Activated naive CD4-positive, alpha-beta T cell treated with anti-CD3 and anti-CD28 coated beads, Interleukin-2, amount 50 U/mL, for 72 hours (primary cell): ENCODE data around the gene PAQR6. TPM values are rescaled to one million over a fixed set of nuclear protein-coding genes. Genes with fewer than 3 reads are reported as not detected.
A peak's percentile ranks its signal among the peaks of the same experiment; 100 is the strongest.

Experiments
- ATAC-seq, 2 donors: fragments of 150-1000 bp; cut with Tn5 transposase; 2 replicates each; pipeline ENCODE4 v1.10.0; 2021; ENCODE audit warnings: mild to moderate bottlenecking in 2 of 2, moderate library complexity in 2 of 2
- DNase-seq, 2 donors: peaks; one replicate each; pipeline ENCODE4 v3.0.0; 2021 to 2022; ENCODE audit warnings: low spot score in 2 of 2
- H3K27ac Mint-ChIP-seq, 2 donors: one replicate each; pipeline ENCODE4 v1.8.0; 2022; ENCODE audit warnings: mild to moderate bottlenecking in 2 of 2, mixed read lengths in 2 of 2
- H3K36me3 Mint-ChIP-seq, 2 donors: one replicate each; pipeline ENCODE4 v1.8.0; 2022; ENCODE audit warnings: mixed read lengths in 2 of 2
- H3K9me3 Mint-ChIP-seq, 2 donors: one replicate each; pipeline ENCODE4 v1.8.0; 2022; ENCODE audit warnings: mixed read lengths in 2 of 2
- total RNA-seq, 2 donors: library from RNA; stranded (reverse); gene quantifications; one replicate each; pipeline ENCODE4 v1.2.3, GENCODE V29; 2022

PAQR6 gene, protein sequence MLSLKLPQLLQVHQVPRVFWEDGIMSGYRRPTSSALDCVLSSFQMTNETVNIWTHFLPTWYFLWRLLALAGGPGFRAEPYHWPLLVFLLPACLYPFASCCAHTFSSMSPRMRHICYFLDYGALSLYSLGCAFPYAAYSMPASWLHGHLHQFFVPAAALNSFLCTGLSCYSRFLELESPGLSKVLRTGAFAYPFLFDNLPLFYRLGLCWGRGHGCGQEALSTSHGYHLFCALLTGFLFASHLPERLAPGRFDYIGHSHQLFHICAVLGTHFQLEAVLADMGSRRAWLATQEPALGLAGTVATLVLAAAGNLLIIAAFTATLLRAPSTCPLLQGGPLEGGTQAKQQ
- total RNA-seq = 1 to 10 TPM; 9.3 to 9.5 TPM

DNA sequence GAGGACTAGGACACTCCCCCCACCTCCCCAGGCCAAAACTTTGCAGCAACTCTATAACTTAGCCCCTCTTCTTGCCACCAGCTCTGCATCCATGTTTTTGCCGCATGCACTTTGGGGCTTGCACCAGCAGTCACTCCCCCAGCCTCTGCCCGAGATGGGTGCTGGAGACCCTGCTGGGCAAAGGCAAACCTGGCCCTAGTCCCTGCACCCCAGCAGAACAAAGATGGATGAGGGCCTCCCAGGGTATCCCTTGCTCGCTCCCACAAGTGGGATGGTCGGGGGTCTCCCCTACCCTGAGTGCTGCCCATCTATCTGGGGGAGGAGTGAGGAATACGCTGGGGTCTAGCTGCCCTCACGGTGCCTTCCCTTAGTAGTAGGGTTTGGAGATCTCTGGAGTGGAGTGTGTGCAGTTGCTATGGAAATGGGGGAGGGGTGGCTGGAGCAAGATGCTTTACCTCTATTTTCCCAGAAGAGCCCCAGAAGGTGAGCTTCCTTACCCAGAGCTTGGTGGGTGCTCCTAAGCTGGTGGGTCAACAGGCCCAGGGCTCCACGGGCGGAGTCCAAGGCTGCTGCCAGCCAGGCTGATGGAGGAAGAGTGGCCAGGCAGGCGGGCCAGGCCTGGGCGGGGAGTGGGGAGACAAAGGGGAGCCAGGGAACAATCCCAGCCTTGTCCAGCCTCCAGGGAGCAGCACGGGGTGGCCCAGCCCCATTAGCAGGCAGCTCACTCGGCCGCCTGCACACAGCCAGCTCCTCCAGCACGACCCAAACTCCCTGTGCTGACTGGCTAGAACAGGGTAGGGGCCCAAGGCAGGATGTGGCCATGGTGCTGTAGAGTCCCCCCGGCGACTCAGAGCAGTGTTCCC lies at the start of gene PAQR6:
Gene PAQR6, minus strand, starts transcription at position 597 of the 863 bp plus-strand sequence. CDS start 1,325 bp downstream, outside the sequence.
- H3K36me3 Mint-ChIP-seq = peaks cover 0 to 2% of the 10 kb centered on the region in 2 donors
- peak within 1 kb of the TSS; percentile 71 to 90 for H3K27ac Mint-ChIP-seq
- no peaks in the 10 kb centered on the region for H3K9me3 Mint-ChIP-seq
- ATAC-seq (no peak), DNase-seq (no peak)

DNA sequence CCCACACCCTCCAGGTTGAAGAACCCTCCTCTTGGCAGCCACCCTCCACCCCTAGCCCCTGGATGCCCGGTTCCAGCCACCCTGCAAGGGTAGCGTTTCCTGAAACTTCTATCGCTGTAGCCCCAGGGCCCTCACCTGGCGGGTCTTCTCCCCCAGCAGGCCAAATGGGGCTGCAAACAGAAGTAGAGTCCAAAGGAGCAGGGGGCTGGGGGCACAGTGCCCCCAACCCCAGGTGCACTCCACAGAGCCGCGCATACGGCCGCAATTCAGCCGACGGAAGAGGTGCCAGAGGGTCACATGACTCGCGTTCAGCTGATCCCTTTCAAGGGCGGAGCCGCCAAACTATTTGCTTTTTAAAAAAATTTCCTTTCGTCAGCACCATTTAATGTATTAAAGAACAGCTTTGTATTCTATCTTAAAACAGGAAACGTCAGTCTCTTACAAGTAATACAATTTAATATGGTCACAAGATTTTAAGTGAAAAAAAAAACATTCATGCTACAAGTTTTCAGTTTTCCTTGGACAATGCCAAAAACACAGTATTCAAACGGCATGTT lies 47.6 kb upstream of the PAQR6 start, which contains the start of gene GLMP:
Gene GLMP, minus strand, starts transcription at position 289 of the 557 bp plus-strand sequence. Its CDS starts 34 bp downstream, at position 255.
- ATAC-seq = peak; percentile 83 to 90
- Mint-ChIP-seq H3K27ac (peak within 1 kb of the TSS; percentile 73 to 85), H3K36me3 (no peaks in the 10 kb centered on the region)

DNA sequence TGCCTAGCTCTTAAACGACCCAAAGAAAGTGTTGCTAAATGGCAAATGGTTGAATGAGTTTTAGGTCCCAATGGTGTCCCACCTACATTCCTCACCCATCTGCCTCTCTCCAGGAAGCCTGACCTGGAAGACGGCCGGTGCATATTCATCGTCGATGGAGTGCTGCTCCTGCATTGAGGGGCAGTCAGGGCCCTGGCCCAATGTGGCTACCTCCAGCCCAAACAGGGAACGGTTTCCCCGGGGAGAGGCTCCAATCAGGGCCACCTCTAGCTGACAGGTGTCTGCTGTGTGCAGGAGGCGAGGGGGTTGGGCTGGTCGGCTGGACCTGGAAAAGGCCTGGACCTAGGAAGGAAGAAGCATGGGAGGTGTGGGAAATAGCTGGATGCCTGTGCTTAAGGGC lies 46.0 kb upstream of the PAQR6 start:
- no peaks in the 10 kb centered on the region for H3K36me3 Mint-ChIP-seq
- ATAC-seq = no peak

More for the DNA sequence above, 47.6 kb upstream of the PAQR6 start, which contains the start of gene GLMP:
- DNase-seq = peak in 1 of 2 donors; percentile 53
- H3K9me3 Mint-ChIP-seq = no peaks in the 10 kb centered on the region

DNA sequence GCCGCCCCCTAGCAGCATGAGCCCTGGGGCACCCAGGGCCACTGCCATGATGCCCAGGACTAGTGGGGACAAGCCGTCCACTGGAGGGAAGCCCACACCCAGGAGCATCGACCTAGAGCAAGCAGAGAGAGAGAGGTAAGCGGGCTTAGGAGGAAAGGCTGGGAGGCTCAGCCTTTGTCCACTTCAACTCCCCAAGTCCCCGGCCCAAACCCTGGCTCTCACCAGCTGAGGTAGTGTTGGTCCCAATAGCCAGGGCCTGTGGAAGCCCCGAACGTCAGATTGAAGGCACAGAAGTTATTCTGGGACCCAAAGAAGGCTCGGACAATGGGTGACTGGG lies 45.2 kb upstream of the PAQR6 start:
- no peak overlapping the region for H3K27ac Mint-ChIP-seq
- DNase-seq (no peak), ATAC-seq (no peak)
- H3K9me3 Mint-ChIP-seq = no peaks in the 10 kb centered on the region
- H3K36me3 Mint-ChIP-seq = no peaks in the 10 kb centered on the region

More for the DNA sequence above, 46.0 kb upstream of the PAQR6 start:
- no peak overlapping the region for H3K27ac Mint-ChIP-seq
- H3K9me3 Mint-ChIP-seq = no peaks in the 10 kb centered on the region
- no peak for DNase-seq

DNA sequence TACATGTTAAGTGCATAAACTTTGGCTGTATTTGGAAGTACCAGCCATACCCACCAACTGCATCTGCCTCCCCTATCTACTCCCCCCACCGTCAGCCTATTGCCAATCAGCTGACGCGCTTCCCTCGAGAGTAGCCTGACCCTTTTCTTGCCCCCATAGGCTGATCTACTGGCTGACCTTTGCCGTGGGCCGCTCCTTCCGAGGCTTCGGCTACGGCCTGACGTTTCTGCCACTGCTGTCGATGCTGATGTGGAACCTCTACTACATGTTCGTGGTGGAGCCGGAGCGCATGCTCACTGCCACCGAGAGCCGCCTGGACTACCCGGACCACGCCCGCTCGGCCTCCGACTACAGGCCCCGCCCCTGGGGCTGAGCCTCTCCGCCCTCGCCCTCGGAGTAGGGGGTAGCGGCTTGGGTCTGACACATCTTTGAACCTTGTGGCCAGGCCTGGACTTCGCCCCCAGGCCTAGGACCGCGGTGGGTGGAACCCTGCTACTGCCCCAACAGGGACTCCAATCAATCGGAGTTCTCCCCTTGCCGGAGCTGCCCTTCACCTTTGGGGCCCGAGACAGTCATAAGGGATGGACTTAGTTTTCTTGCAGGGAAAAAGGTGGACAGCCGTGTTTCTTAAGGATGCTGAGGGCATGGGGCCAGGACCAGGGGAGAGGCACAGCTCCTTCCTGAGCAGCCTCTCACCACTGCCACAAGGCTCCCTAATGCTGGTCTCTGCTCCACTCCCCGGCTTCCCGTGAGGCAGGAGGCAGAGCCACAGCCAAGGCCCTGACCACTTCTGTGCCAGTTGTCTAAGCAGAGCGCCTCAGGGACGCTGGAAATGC lies 43.6 kb upstream of the PAQR6 start:
- Mint-ChIP-seq H3K36me3 (no peaks in the 10 kb centered on the region), H3K9me3 (no peaks in the 10 kb centered on the region), H3K27ac (peak overlapping the region; percentile 74 to 90)
- DNase-seq = peak in 1 of 2 donors; percentile 28
- peak; percentile 39 to 62 for ATAC-seq

DNA sequence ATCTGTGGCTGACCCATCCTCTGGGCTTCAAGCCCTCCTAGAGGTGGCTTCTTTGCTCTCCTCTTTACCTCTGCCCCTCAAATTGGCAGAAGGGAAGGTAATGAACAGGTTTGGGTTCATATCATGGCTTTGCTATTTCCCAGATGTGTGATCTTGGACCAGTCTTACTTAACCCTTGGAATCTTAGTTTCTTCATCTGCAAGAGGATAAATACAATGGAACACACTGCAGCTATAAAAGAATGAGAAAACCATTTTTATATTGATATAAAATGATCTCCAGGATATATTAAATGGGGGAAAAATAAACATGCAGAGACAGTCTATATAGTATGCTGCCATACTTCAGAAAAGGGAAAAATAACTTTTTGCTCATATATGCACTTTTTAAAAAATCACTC lies 42.0 kb upstream of the PAQR6 start:
- Mint-ChIP-seq H3K27ac (peak overlapping the region in 1 of 2 donors; percentile 44), H3K9me3 (no peaks in the 10 kb centered on the region), H3K36me3 (no peaks in the 10 kb centered on the region)
- ATAC-seq = no peak
- no peak for DNase-seq

DNA sequence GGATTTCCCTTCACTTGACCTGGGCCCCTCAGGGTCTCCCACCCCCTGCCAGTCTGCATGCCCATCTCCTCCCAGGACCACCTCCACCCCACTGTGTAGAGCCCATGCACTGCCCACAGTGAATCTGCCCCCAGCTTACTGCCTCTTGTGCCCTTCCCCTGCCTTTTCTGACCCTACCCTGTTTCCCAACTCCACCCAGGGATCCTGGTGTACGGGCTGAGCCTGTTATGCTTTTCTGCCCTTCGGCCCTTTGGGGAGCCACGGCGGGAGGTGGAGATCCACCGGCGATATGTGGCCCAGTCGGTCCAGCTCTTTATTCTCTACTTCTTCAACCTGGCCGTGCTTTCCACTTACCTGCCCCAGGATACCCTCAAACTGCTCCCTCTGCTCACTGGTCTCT lies 38.2 kb upstream of the PAQR6 start:
- ATAC-seq = no peak
- no peak for DNase-seq
- Mint-ChIP-seq H3K9me3 (no peaks in the 10 kb centered on the region), H3K36me3 (peaks cover 21 to 28% of the 10 kb centered on the region in 2 donors), H3K27ac (peak overlapping the region in 1 of 2 donors; percentile 36)

DNA sequence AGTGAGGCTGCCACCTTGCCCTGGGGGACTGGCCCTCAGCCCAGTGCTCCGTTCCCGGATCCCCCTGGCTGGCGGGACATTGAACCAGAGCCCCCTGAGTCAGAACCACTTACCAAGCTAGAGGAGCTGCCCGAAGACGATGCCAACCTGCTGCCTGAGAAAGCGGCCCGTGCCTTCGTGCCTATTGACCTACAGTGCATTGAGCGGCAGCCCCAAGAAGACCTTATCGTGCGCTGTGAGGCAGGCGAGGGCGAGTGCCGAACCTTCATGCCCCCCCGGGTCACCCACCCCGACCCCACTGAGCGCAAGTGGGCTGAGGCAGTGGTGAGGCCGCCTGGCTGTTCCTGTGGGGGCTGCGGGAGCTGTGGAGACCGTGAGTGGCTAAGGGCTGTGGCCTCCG lies 37.6 kb upstream of the PAQR6 start:
- Mint-ChIP-seq H3K27ac (no peak overlapping the region), H3K36me3 (peaks cover 21 to 30% of the 10 kb centered on the region in 2 donors), H3K9me3 (no peaks in the 10 kb centered on the region)
- ATAC-seq (no peak), DNase-seq (no peak)

DNA sequence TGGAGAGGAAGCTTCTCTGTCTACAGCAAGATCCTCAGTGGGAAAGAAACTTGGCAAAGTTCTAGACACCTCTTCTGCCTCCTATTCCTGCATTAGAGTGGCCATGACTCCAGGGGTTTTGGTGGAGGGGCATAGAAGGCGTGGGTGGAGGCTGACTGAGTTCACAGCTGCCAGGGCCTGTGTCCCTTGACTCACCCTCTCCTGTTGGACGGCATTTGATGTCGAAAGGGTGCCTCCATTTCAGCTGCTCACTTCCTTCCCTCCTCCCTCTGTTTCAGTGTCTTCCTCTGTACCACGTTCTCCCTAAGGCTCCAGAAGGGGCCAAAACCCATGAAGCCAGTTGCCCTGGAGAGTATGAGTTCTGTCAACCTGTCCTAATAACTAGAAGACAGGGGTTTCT lies 36.9 kb upstream of the PAQR6 start:
- Mint-ChIP-seq H3K9me3 (no peaks in the 10 kb centered on the region), H3K36me3 (peaks cover 21 to 34% of the 10 kb centered on the region in 2 donors), H3K27ac (no peak overlapping the region)
- DNase-seq (no peak), ATAC-seq (no peak)

DNA sequence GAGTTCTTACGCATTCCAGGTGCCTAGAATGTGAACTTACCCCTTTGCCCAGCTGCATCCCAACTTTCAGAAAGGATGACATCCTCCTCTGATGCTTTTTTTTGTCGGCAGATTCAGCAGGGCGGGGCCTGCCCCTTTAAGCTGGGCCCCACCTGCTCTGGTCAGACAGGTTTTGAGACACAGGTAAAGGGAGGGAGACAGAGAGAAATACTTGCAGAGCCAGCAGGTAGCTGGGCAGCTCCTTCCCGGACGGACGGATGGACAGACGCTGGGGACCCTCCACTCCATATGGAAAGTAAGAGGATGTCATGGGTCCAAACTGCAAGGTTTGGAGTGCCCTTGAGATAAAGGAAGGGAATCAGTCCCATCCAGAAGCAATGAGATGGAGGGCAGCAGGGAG lies 36.3 kb upstream of the PAQR6 start, which contains the start of gene TMEM79:
Gene TMEM79, plus strand, starts transcription at position 214 of the 400 bp plus-strand sequence. CDS start 902 bp downstream, outside the sequence.
- Mint-ChIP-seq H3K36me3 (peaks cover 21 to 35% of the 10 kb centered on the region in 2 donors), H3K27ac (peak within 1 kb of the TSS; percentile 97 to 98), H3K9me3 (no peaks in the 10 kb centered on the region)
- no peak for DNase-seq
- ATAC-seq = no peak

DNA sequence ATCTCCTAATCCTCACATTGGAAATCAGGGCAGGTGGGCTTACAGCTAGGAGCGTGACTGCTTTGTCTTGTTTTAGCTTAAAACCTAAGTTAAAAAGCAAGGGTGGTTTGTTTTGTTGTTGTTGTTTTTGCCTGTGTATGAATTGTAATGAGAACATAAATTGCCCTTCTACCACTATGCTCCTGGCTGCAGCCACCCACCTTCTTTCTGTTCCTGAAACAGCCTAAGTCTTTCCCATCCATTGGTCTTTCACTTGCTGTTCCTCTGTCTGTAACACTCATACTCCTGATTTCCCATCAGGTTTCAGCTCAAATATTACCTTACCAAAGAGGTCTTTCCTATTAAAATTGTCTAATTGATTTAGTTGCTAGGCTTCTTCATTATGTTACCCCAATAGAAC lies 35.7 kb upstream of the PAQR6 start:
- Mint-ChIP-seq H3K27ac (peak overlapping the region; percentile 97 to 98), H3K36me3 (peaks cover 21 to 36% of the 10 kb centered on the region in 2 donors), H3K9me3 (no peaks in the 10 kb centered on the region)
- DNase-seq (no peak), ATAC-seq (no peak)

DNA sequence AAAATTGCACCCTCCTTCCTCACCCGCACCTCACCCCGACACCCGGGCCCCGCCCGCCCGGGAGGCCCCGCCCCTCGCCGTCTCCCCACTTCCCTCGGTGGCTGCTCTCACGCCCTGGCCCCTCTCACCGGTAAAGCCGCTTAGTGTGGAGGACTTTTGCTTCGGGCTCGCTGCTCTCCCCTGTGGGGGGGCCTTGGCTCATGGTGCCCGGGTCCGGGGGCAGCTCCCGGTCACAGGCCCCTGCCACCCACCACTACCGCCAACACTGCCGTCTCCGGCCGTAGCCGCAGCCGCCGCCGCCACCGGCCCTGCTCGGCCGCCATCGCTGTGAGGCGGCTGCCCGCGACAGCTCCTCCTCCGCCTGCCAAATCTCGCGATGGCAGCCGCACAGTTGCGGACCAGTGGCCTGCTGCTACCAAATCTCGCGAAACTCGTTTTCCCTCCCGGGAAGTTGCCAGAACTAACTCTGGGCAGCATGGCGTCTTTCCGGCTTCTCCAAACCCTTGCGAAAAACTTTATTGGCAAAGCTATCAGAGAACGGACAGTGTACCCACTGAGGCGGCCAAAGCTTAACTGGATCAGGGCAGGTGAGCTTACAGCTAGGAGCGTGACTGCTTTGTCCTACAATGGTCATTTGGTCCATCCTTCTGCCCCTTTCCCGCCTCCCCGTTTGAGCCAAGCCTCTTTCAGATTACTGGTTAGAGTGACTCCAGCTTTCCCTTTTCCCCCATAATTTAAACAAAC lies 34.8 kb upstream of the PAQR6 start, which contains the start of gene SMG5:
Gene SMG5, minus strand, starts transcription at position 347 of the 744 bp plus-strand sequence. Its CDS starts 145 bp downstream, at position 202.
- peak within 1 kb of the TSS; percentile 97 to 98 for H3K27ac Mint-ChIP-seq
- H3K9me3 Mint-ChIP-seq = no peaks in the 10 kb centered on the region
- ATAC-seq (peak; percentile 92 to 93), DNase-seq (peak; percentile 95 to 97)
- peaks cover 25 to 45% of the 10 kb centered on the region in 2 donors for H3K36me3 Mint-ChIP-seq

DNA sequence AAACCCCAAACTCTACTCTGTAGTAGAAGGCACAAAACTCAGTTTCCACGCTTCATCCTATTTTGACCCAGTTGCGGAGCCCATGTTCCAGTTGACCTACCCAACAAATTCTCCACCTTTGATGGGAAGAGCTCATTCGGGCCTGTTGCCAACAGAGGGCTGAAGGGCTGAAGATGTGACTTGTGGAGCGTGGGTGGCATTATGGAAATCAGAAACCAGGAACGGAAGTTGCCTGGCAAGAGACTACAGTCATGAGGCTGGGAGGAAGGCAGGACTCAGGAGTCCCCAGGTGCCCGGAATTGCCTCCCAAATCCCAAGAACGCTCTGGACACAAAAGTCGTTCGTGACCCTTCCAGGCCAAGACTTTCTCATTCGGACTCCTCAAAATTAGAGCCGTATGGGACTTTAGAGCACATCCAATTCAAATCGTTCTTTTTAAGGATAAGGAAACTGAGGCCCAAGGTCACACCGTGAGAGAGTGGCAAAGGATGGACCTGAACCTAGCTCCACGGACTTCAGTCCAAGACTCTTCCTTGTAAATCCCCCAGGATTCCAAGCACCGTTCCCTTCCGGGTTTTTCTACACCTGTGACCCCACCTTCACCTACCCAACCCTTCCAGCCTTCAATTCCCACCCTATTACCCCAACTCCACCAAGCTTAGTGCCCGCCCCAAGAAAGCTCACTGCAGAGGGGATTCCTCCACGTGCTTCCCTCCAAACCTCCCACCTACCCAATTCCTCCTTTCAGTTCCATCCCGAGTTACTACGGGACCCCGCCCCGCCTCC lies 34.0 kb upstream of the PAQR6 start:
- ATAC-seq (peak in 1 of 2 donors; percentile 16), DNase-seq (peak; percentile 20 to 62)
- no peaks in the 10 kb centered on the region for H3K9me3 Mint-ChIP-seq

DNA sequence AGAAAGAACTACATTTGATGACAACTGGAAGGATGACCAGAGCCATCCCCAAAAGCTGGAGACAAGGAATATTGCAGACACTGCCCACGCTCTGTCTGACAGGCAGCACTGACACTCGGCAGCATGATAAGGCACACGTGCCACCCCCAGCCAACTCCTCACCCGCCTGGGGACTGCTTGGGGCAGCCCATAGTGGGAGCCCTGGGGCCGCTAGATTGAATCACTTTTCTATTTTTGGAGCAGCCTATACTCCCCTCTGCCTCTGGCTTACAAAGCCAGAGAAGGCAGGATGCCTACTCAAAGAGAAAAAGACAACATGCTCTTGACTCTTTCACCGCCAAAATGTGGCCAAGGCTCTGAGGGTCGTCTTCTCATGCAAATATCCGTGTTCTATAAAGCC lies 33.4 kb upstream of the PAQR6 start:
- peaks cover 37 to 52% of the 10 kb centered on the region in 2 donors for H3K36me3 Mint-ChIP-seq
- no peaks in the 10 kb centered on the region for H3K9me3 Mint-ChIP-seq

More for the DNA sequence above, 34.0 kb upstream of the PAQR6 start:
- Mint-ChIP-seq H3K36me3 (peaks cover 32 to 52% of the 10 kb centered on the region in 2 donors), H3K27ac (peak overlapping the region; percentile 95 to 97)

More for the DNA sequence above, 33.4 kb upstream of the PAQR6 start:
- peak overlapping the region; percentile 95 to 97 for H3K27ac Mint-ChIP-seq
- peak; percentile 47 to 70 for ATAC-seq
- peak; percentile 54 to 72 for DNase-seq
